ENCODE results near the gene IL4. TPM values are rescaled to one million over a fixed set of nuclear protein-coding genes. Genes with fewer than 3 reads are reported as not detected.

IL4 gene
- total RNA-seq, 4 donors from 2014 or later: not detected

DNA sequence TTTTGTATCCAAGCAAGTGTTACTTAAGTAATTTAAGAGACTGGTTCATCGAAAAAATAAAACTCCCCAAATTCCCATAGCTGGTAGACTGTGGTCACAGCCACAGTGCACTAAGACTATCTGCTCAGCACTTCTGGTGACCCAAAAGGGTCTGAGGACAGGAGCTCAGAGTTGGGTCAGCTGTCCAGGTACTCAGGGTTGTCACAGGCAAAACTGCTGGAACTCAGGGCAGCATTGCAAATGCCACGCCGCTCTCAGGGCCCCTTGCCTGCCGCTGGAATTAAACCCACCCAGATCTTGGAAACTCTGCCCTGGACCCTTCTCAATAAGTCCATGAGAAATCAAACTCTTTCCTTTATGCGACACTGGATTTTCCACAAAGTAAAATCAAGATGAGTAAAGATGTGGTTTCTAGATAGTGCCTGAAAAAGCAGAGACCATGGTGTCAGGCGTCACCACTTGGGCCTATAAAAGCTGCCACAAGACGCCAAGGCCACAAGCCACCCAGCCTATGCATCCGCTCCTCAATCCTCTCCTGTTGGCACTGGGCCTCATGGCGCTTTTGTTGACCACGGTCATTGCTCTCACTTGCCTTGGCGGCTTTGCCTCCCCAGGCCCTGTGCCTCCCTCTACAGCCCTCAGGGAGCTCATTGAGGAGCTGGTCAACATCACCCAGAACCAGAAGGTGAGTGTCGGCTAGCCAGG, 16.0 kb upstream of the IL4 start, which contains the start of gene IL13:
TSS of gene IL13 (plus strand) at position 498 of the 705 bp plus-strand sequence. CDS start at position 512, 14 bp downstream.
- H3K9me3 ChIP-seq: no peaks in the 10 kb centered on the region
- no peak for DNase-seq (ENCODE audit: low spot score in 2 of 2)
- H3K36me3 ChIP-seq: no peaks in the 10 kb centered on the region
- no peak within 1 kb of the TSS for H3K4me3 ChIP-seq
- peaks cover 0 to 20% (median 10%) of the 10 kb centered on the region in 4 donors for H3K4me1 ChIP-seq
- no peak within 1 kb of the TSS for H3K27ac ChIP-seq
- TF ChIP-seq POLR2A (IDR thresholded peaks at IDR 0.05) (no peak), EP300 (IDR thresholded peaks at IDR 0.05) (no peak)
- TF ChIP-seq, protein P1, sequence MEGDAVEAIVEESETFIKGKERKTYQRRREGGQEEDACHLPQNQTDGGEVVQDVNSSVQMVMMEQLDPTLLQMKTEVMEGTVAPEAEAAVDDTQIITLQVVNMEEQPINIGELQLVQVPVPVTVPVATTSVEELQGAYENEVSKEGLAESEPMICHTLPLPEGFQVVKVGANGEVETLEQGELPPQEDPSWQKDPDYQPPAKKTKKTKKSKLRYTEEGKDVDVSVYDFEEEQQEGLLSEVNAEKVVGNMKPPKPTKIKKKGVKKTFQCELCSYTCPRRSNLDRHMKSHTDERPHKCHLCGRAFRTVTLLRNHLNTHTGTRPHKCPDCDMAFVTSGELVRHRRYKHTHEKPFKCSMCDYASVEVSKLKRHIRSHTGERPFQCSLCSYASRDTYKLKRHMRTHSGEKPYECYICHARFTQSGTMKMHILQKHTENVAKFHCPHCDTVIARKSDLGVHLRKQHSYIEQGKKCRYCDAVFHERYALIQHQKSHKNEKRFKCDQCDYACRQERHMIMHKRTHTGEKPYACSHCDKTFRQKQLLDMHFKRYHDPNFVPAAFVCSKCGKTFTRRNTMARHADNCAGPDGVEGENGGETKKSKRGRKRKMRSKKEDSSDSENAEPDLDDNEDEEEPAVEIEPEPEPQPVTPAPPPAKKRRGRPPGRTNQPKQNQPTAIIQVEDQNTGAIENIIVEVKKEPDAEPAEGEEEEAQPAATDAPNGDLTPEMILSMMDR (IDR thresholded peaks at IDR 0.05): no peak
- peaks cover 0 to 37% of the 10 kb centered on the region in 2 donors for H3K27me3 ChIP-seq
- 98% methylated on average over 12 of the region's 12 CpGs for WGBS, 2 donors

DNA sequence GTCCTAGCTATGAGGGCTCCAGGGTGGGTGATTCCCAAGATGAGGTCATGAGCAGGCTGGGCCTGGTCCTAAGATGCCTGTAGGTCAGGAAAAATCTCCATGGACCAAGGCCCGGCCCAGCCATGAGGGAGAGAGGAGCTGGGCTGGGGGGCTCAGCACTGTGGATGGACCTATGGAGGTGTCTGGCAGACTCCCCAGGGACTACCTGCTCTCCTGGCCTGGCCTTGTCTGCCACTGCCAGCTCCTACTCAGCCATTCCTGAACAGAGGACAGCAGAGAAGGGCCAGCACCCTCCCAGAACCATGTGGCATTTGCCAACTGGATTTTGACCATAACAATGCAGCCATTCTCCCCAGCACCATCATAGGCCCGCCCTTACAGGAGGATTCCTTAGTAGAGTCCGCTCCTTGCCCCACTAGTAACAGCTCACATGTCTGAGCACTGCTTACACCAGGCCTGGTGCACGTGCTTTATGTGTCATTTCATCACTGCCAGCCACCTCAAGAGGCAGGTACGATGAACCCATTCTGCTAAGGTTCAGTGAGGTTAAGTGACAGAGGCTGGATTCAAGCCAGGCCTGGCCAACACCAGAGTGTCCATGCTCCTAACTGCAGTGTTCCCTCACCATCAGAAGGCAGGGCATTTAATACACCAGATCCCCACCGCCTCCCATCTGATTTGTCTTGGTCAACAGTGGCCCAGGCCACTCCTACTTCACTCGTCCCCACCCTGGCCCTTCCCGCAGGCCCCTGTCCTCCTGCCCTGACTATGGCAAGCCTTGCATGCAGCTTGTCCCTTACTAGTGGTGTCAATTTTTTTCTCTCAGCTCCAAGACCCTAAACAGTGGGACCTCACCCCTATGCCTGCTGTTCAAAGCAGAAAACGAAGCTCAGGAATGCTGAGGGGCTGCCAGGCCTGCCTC, 15.1 kb upstream of the IL4 start:
- H3K27ac ChIP-seq: no peak overlapping the region
- H3K9me3 ChIP-seq: no peaks in the 10 kb centered on the region
- no peaks in the 10 kb centered on the region for H3K36me3 ChIP-seq
- TF ChIP-seq, protein P1 (IDR thresholded peaks at IDR 0.05): no peak
- TF ChIP-seq POLR2A (IDR thresholded peaks at IDR 0.05): no peak
- no peak for TF ChIP-seq EP300 (IDR thresholded peaks at IDR 0.05)
- WGBS, 2 donors: 90 to 92% methylated on average over 8 to 9 of the region's 9 CpGs
- H3K4me1 ChIP-seq: peaks cover 0 to 28% (median 14%) of the 10 kb centered on the region in 4 donors
- no peak overlapping the region for H3K4me3 ChIP-seq
- peaks cover 0 to 32% of the 10 kb centered on the region in 2 donors for H3K27me3 ChIP-seq
- no peak for DNase-seq (ENCODE audit: low spot score in 2 of 2)

DNA sequence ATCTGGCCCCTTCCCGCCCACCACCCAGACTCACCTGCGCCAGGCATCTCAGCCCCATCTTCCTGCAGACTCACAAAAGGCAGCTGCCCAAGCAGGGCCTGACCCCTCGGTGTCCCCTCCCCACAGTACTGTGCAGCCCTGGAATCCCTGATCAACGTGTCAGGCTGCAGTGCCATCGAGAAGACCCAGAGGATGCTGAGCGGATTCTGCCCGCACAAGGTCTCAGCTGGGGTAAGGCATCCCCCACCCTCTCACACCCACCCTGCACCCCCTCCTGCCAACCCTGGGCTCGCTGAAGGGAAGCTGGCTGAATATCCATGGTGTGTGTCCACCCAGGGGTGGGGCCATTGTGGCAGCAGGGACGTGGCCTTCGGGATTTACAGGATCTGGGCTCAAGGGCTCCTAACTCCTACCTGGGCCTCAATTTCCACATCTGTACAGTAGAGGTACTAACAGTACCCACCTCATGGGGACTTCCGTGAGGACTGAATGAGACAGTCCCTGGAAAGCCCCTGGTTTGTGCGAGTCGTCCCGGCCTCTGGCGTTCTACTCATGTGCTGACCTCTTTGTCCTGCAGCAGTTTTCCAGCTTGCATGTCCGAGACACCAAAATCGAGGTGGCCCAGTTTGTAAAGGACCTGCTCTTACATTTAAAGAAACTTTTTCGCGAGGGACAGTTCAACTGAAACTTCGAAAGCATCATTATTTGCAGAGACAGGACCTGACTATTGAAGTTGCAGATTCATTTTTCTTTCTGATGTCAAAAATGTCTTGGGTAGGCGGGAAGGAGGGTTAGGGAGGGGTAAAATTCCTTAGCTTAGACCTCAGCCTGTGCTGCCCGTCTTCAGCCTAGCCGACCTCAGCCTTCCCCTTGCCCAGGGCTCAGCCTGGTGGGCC, 13.9 kb upstream of the IL4 start:
- Histone ChIP-seq H3K36me3 (no peaks in the 10 kb centered on the region), H3K27ac (no peak overlapping the region), H3K4me1 (peaks cover 0 to 40% (median 19%) of the 10 kb centered on the region in 4 donors), H3K27me3 (peaks cover 0 to 21% of the 10 kb centered on the region in 2 donors), H3K4me3 (no peak overlapping the region), H3K9me3 (no peaks in the 10 kb centered on the region)
- 89 to 93% methylated on average over 19 to 21 of the region's 23 CpGs for WGBS, 2 donors
- no peak for DNase-seq (ENCODE audit: low spot score in 2 of 2)
- TF ChIP-seq, protein P1 (IDR thresholded peaks at IDR 0.05): no peak
- no peak for TF ChIP-seq EP300 (IDR thresholded peaks at IDR 0.05)
- no peak for TF ChIP-seq POLR2A (IDR thresholded peaks at IDR 0.05)

DNA sequence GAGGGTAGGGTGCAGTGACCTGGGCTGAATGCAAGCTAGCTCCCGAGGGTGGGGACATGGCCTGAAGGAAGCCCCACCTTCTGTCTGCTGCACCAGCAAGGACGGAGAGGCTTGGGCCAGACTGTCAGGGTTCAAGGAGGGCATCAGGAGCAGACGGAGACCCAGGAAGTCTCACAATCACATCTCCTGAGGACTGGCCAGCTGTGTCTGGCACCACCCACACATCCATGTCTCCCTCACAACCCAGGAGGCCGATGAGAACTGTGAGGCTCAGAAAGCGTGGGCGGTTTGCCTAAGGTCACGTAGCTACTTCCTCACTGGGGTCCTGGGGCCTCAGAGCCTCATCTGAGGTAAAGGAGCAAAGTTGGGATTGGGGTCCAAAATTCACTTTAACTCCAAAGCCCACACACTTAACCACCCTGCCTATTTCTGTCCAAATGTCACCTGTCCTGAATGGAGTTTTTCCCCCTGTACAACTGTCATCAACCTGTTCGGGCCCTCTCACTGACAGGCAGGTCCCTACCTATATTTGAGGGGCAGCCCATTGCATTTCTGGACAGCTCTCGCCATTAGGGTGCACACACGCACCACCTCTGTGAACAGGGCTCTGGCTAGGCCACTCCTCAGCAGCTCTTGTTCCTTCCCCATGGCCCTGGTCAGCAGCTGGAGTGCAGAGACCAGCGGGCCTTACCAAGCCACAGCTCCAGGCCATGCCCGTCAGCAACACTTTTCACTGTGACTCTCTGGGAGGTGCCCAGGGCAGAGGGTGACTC, 12.4 kb upstream of the IL4 start:
- Histone ChIP-seq H3K4me3 (no peak overlapping the region), H3K4me1 (peaks cover 0 to 31% (median 12%) of the 10 kb centered on the region in 4 donors), H3K27ac (no peak overlapping the region), H3K36me3 (no peaks in the 10 kb centered on the region), H3K27me3 (peaks cover 0 to 7% of the 10 kb centered on the region in 2 donors), H3K9me3 (no peaks in the 10 kb centered on the region)
- no peak for TF ChIP-seq POLR2A (IDR thresholded peaks at IDR 0.05)
- TF ChIP-seq EP300 (IDR thresholded peaks at IDR 0.05): no peak
- TF ChIP-seq, protein P1 (IDR thresholded peaks at IDR 0.05): no peak
- DNase-seq (ENCODE audit: low spot score in 2 of 2): no peak
- 72 to 78% methylated on average over 12 of the region's 12 CpGs for WGBS, 2 donors
